Renal pelvis (tissue), 4 donors: ENCODE data around the gene TPD52L1. TPM values are rescaled to one million over a fixed set of nuclear protein-coding genes. Genes with fewer than 3 reads are reported as not detected.
A peak's percentile ranks its signal among the peaks of the same experiment; 100 is the strongest.
"Not testable (repeated sequence)": the region's sequence is repeated elsewhere in the genome, so short reads cannot be mapped to it uniquely, and the experiment has no call there.

Experiments used
- DNase-seq: peaks from one replicate; pipeline ENCODE4 v3.0.0-alpha.2; 2013
- polyA plus RNA-seq, 3 donors: library from polyadenylated mRNA; unstranded; fragments of 120-200 nt; gene quantifications; one replicate each; pipeline ENCODE4 v1.2.1, GENCODE V29; 2013; ENCODE audit not compliant: insufficient read length in 3 of 3

The TPD52L1 gene
- polyA plus RNA-seq, 3 donors = 95.4 to 102 (median 95.6) TPM

DNA sequence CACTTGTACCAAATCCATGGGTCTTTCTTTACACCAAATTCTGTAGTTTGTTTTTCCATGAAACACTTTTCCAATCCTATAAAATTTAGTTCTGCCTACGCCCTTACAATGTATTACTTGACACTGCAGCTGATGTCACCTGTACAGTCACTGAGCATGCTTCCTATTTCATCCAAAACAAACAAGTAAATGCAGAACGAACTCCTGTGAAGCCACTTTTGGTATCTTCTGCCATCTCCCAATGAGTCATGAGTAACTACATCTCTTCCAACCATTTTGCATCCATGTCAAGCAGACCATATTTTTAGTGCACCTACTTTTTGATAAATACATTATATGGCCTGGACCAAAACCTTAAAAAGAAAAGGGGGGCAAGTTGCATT is 105.8 kb downstream of the TPD52L1 start:
- no peak for DNase-seq

DNA sequence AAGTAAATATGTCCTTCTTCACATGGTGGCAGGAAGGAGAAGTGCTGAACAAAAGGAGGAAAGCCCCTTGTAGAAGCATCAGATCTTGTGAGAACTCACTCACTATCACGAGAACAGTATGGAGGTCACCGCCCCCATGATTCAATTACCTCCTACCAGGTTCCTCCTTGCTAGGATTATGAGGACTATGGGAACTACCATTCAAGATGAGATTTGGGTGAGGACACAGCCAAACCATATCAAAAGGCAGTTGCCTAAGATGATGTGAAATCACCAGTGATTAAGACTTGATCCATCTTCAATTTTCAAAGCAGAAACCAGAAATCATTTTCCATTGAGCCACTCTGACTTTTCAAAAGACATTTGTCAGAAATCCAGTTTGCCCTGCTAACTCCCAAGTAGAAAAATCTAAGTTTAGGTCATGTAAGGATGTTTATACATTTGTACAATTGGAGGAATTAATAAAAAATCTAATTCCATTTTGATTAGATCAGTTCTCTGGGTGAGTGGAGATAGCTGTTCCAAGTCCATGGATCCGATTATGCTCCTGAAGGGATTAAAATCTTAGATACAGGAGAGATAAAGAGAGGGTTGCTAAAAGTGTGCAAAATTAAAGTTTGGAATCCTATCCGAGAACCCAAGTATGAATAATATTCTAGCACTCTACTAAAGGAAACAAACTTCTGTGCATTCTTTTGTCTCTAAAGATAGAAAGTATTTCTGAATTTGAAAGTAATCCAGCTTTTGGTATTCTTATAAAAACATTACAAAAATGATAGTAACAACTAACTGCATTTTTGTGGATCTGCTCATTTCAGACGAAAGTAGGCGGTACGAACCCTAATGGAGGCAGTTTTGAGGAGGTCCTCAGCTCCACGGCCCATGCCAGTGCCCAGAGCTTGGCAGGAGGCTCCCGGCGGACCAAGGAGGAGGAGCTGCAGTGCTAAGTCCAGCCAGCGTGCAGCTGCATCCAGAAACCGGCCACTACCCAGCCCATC is 108.7 kb downstream of the TPD52L1 start:
- no peak for DNase-seq

DNA sequence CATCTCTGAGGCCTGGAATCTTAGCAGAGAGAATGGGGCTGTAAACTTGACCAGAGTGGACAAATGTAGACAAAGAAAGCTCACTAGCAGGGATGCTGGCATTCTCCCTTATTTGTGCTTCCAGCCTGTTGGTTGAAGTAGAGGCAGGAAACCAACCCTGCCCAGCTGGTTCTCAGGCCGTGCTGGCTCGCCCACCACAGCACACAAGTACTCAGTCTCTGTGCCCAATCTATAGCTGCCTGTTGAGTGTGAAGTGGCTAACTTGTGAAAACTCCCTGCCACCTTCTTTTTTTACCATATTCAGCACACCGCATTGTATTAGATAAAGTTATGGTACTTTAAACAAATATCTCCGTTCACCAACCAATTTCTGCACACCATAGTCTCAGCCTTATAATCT is 110.9 kb downstream of the TPD52L1 start:
- DNase-seq = no peak

- no peak for DNase-seq
Measured at GRCh38 chr6:125267806-125268523, 114.4 kb downstream of the TPD52L1 start.

- DNase-seq = no peak
Measured at GRCh38 chr6:125268765-125269164, 115.2 kb downstream of the TPD52L1 start.

GRCh38 chr6:125269328-125269985 is 115.9 kb downstream of the TPD52L1 start:
- no peak for DNase-seq

DNA sequence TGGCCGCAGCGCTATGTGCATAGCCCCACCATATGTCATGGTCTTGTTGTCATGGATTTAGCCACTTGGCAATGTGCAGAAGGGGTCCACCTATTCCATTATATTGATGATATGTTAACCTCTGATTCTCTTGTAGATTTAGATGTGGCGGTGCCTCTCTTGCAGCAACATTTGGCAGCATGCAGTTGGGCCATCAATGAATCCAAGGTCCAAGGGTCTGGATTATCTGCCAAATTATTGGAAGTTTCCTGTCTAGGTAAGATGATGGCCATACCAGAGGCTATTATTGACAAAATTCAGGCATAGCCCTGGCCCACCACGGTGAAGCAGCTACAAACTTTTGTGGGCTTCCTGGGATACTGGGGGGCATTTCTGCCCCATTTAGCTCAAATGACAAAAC is 116.8 kb downstream of the TPD52L1 start:
- DNase-seq = no peak

DNA sequence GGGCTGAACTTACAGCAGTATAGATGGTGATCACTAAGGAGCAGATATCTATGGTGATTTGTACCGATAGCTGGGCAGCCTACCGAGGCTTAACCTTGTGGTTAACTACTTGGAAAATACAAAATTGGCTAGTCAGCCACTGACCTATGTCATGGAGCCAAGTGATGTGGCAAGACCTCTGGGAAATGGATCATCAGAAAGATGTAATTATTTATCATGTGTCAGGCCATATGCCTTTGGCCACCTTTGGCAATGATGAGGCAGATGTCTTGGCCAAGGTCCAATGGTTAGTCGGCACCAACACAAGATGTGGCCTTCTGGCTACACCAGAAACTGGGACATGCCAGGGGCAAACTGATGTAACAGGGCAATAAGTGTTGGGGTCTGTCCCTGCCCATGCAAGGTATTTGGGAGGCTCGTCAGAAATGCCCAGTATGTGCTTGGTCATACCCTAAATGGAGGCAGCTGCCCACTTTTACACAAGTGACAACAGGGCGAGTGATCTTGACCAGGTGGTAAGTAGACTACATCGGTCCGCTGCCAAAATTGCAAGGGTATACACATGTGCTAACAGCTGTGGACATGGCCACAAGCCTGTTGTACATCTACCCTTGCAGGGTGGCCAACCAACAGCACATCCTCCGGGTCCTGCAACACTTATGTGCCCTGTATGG is 118.0 kb downstream of the TPD52L1 start:
- no peak for DNase-seq

DNA sequence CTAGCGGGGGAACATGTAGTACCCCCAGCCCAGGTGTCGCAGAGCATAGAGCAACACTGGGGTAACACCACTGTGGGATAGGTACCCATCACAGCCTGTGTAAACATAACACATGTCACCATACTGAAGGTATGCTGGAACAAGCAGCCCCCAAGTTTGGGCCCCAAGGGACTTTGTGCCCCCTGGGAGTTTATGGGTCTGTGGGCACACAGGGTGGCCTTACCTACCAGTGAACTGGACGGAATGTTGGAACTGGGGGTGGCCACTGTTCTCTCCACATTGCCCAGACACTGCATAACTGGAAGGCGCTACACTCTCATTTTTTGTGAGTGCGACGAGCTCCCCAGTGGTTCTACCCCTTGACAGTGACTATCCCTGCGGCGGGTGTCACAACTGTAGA is 119.7 kb downstream of the TPD52L1 start:
- no peak for DNase-seq

DNA sequence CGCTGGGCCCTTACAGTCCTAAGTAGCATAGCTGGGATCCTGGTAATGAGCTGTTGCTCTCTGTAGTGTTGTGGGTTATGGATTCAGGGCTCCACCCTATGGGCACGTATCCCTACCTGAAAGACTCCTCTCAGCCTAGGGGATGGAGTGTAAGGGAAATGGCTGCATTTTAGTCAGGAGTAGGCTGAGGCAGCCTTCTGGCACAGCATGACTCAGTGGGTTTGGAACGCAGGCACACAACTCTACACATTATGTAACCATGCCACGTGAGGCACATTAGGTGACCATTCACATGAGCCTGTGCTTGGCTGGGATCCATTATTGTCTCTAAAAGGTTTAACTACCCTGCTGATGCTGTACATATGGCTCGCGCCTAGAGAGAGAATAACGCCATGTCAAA is 120.4 kb downstream of the TPD52L1 start:
- DNase-seq = no peak

DNA sequence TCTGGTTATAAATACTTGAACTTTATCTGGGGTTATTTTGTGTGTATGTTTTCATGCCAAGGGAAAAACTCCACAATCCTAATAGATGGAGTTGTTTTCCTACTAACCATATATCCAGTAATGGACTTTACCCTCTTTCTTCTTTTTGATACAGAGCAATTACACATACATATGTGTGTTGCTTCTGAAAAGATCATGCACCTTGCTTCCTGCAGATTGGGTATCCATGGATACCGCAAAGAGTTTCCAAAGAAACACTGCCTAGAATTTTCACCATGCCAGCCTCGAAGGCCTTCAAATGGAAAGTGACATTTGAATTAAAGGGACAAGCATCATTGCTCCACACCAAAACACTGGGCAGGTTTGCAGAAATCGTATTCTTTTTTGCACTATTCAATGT is 121.4 kb downstream of the TPD52L1 start:
- no peak for DNase-seq

DNA sequence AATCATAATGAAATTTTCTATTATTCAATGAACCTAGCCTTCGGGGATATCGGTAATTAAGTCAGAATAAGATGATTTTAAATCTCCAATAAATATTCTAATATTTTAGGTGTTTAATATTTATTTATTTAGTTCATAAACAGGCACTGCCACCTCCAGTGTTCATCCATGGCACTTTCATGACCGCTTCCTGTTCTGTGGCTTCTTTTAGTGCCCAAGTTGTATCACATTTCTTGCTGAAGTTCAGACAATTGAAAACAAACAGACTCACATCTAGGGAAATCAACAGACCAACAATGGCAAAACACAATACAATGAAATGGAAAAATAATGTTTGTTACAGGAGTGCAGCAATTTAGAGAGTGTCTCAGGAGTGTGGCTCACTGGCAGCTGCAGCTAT is 122.2 kb downstream of the TPD52L1 start:
- DNase-seq = no peak

DNA sequence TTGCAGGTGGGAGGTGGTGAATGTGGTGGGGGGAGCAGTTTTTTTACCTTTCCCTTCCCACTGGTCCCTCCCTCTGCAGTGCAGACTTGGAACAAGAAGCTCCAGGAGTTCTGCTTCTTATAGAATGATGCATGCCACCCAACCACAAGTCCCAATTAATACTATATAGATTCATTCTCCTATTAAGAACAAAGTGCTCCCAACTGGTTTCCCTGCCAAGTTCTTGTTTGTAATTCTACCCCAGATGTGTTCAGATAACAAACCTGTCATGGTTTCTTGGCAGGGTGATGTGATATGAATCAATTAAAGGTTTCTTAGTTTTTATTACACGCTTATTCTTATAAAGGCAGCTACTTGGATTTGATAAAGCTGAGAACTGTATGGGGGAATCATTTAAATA is 124.3 kb downstream of the TPD52L1 start:
- DNase-seq = peak; percentile 23

- DNase-seq = no peak
Measured at GRCh38 chr6:125279961-125280360, 126.4 kb downstream of the TPD52L1 start.

DNA sequence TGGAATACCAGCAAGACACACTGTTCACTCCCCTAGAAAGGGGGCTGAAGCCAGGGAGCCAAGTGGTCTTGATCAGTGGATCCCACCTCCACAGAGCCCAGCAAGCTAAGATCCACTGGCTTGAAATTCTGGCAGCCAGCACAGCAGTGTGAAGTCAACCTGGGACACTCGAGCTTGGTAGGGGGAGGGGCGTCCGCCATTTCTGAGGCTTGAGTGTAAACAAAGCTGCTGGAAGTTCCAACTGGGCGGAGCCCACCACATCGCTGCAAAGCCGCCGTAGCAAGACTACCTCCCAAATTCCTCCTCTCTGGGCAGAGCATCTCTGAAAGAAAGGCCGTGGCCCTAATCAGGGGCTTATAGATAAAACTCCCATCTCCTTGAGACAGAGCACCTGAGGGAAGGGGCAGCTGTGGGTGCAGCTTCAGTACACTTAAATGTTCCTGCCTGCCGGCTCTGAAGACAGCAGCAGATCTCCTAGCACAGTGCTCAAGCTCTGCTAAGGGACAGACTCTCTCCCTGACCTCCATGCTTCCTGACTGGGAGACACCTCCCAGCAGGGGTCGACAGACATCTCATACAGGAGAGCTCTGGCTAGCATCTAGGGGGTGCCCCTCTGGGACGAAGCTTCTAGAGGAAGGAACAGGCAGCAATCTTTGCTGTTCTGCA is 126.9 kb downstream of the TPD52L1 start:
- not testable (repeated sequence) for DNase-seq

DNA sequence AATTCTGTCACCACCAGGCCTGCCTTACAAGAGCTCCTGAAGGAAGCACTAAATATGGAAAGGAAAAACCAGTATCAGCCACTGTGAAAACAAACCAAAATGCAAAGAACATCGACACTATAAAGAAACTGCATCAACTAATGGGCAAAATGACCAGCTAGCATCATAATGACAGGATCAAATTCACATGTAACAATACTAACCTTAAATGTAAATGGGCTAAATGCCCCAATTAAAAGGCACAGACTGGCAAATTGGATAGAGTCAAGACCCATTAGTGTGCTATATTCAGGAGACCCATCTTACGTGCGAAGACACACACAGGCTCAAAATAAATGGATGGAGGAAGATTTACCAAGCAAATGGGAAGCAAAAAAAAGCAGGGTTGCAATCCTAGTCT is 128.9 kb downstream of the TPD52L1 start:
- not testable (repeated sequence) for DNase-seq

DNA sequence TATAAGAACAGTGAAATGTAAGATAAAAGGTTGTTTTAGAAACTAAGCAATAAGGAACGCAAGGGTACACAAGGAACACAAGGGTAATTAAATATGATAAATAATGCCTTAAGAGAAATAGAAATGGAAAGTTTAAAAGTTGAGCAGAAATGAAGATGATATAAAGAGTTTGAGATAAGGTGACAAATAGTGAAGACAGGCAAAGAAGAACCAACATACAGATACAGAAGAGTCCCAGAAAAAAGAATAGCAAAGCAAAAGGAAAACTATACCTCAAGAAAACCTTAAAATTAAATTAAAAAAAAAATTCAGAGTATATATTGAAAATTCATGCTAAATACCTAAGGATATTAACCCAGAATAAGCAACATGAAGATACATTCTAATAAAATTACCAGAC is 131.8 kb downstream of the TPD52L1 start:
- DNase-seq = no peak

- DNase-seq = no peak
Measured at GRCh38 chr6:125285936-125286335, 132.4 kb downstream of the TPD52L1 start.

DNA sequence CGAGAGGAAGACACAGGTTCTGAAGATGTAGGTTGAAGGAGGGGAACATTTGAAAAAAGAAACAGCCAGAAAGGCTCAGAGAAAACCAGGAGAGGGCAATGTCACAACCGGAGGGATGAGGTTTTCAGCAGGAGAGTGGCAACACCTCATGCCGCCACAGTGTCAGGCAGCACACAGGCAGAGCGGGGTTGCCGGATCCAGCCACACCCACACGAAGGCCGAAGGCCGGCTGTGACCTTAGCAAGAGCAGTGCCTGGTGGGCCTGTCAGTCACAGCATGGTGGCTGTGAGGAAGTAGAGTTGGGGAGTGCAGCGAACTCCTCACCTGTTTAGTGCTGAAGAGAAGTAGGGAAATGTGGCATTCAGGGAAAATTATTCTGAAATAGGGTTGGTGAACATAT is 134.1 kb downstream of the TPD52L1 start:
- no peak for DNase-seq

DNA sequence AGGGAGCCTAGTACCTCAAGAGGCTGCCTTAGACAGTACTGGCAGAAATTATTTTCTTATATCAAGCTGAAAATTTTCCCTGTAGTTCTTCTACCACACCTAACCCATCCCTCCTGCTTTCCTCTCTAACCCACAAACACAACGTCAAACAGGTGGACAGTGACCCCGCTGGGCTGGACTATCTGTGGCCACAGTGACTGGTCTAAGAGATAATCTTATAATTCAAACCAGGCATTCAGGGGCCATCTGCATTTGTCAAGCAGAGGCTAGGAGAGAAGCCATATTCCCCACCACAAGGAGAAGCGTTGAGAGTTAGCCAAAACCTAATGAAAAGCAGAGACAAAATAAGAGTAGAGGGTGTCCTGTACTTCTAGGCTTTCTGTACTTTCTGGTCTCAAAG is 140.0 kb downstream of the TPD52L1 start:
- no peak for DNase-seq

DNA sequence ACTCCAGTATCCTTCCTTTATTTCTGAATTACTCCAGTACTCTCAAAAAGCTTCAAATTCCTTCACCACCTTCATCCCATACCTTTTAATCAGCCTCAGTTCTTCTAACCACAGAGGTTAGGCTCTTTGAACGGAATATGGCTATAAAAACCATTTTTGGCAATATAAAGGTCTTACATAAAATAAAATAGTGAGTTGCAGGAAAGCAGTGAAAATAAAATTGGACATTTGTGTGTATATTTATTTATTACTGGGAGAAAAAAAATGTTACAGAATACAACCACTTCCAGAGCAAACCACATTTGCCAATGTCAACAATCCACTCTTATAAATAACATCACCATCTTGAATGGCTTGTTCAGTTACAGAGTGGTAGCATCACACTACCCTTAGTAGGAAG is 140.5 kb downstream of the TPD52L1 start:
- no peak for DNase-seq
